ENCODE results near the gene ABCA9. TPM values are rescaled to one million over a fixed set of nuclear protein-coding genes. Genes with fewer than 3 reads are reported as not detected.
"Not testable (repeated sequence)": the region's sequence is repeated elsewhere in the genome, so short reads cannot be mapped to it uniquely, and the experiment has no call there.

Gene ABCA9
- total and polyA plus RNA-seq, 12 donors = 1.7 to 14.8 (median 5.2) TPM

- TF ChIP-seq POLR2A (IDR thresholded peaks at IDR 0.05) (no peak), CTCF (IDR thresholded peaks at IDR 0.05) (no peak)
- intact Hi-C loops (cut with DNase I) = no loop called here
- no peak for DNase-seq
- Histone ChIP-seq H3K36me3 (replicated peaks in 1 of 2) (no peaks in the 10 kb centered on the region), H3K27ac (no peak overlapping the region), H3K4me3 (no peak overlapping the region), H3K9me3 (replicated peaks in 1 of 3) (no peaks in the 10 kb centered on the region), H3K4me1 (replicated peaks in 1 of 2) (no peaks in the 10 kb centered on the region), H3K27me3 (no peaks in the 10 kb centered on the region)
- 83 to 89% (median 87%) methylated on average over 3 of the region's 3 CpGs for WGBS, 4 donors
Observed at GRCh38 chr17:69009930-69010329, 50.8 kb downstream of the ABCA9 start.

GRCh38 chr17:69004759-69005158 lies 56.0 kb downstream of the ABCA9 start:
- DNase-seq = not testable (repeated sequence)
- 89 to 94% (median 93%) methylated on average over 20 to 25 of the region's 27 CpGs for WGBS, 4 donors

GRCh38 chr17:68999743-69000142 lies 61.0 kb downstream of the ABCA9 start:
- H3K27me3 ChIP-seq; H3K36me3 ChIP-seq (replicated peaks in 1 of 2); intact Hi-C loops (cut with DNase I); H3K9me3 ChIP-seq (replicated peaks in 1 of 3); DNase-seq; H3K27ac ChIP-seq; H3K4me1 ChIP-seq (replicated peaks in 1 of 2); H3K4me3 ChIP-seq: not testable (repeated sequence)
- 86 to 97% (median 93%) methylated on average over 3 of the region's 3 CpGs for WGBS, 4 donors

More at GRCh38 chr17:69004759-69005158, 56.0 kb downstream of the ABCA9 start:
- H3K4me3 ChIP-seq; H3K27me3 ChIP-seq; H3K4me1 ChIP-seq (replicated peaks in 1 of 2); intact Hi-C loops (cut with DNase I); H3K9me3 ChIP-seq (replicated peaks in 1 of 3); H3K36me3 ChIP-seq (replicated peaks in 1 of 2); H3K27ac ChIP-seq: not testable (repeated sequence)

- Histone ChIP-seq H3K4me3 (no peak overlapping the region), H3K9me3 (replicated peaks in 1 of 3) (no peaks in the 10 kb centered on the region), H3K36me3 (replicated peaks in 1 of 2) (no peaks in the 10 kb centered on the region), H3K4me1 (replicated peaks in 1 of 2) (no peaks in the 10 kb centered on the region), H3K27me3 (no peaks in the 10 kb centered on the region), H3K27ac (no peak overlapping the region)
- peak in 5 of 7 donors; percentile 39 to 47 (median 44) for DNase-seq
- 37 to 67% (median 46%) methylated on average over 4 of the region's 4 CpGs for WGBS, 4 donors
- TF ChIP-seq CTCF (IDR thresholded peaks at IDR 0.05) (no peak), POLR2A (IDR thresholded peaks at IDR 0.05) (no peak)
- intact Hi-C loops (cut with DNase I) = no loop called here
Observed at GRCh38 chr17:68993112-68993511, 67.6 kb downstream of the ABCA9 start.

- Histone ChIP-seq H3K27ac (no peak overlapping the region), H3K4me3 (no peak overlapping the region), H3K9me3 (replicated peaks in 1 of 3) (no peaks in the 10 kb centered on the region), H3K27me3 (no peaks in the 10 kb centered on the region), H3K4me1 (replicated peaks in 1 of 2) (no peaks in the 10 kb centered on the region), H3K36me3 (replicated peaks in 1 of 2) (no peaks in the 10 kb centered on the region)
- 55 to 67% (median 57%) methylated on average over 4 of the region's 4 CpGs for WGBS, 4 donors
- intact Hi-C loops (cut with DNase I) = no loop called here
- no peak for DNase-seq
- TF ChIP-seq POLR2A (IDR thresholded peaks at IDR 0.05) (no peak), CTCF (IDR thresholded peaks at IDR 0.05) (no peak)
Observed at GRCh38 chr17:68987966-68988365, 72.8 kb downstream of the ABCA9 start.

Measured in adrenal gland (tissue), 12 donors.